Keratinocyte (primary cell): ENCODE measurements around the gene NYNRIN. TPM values are rescaled to one million over a fixed set of nuclear protein-coding genes. Genes with fewer than 3 reads are reported as not detected.

Source experiments
- DNase-seq: peaks from one replicate; pipeline ENCODE4 v3.0.0-alpha.2; 2011; ENCODE audit warnings: low read depth, missing footprints, low spot score
- FAIRE-seq: peaks from 2 replicates; lab custom pipeline; 2011; peaks lifted over from hg19 to GRCh38; lab: Jason Lieb, UNC
- H2AFZ ChIP-seq: 2 replicates; pipeline ENCODE4 v1.6.0; 2012; ENCODE audit warnings: low read length, control low read depth, inconsistent platforms; ENCODE audit not compliant: control insufficient read depth
- H3K27ac ChIP-seq: 2 replicates; pipeline ENCODE4 v1.5.1; 2011; ENCODE audit warnings: low read length; ENCODE audit not compliant: control insufficient read depth, insufficient read depth
- H3K27me3 ChIP-seq: 3 replicates; pipeline ENCODE4 v1.6.0; 2011; ENCODE audit warnings: low read length; ENCODE audit not compliant: control insufficient read depth, insufficient read depth; ENCODE audit errors: extremely low read depth
- H3K36me3 ChIP-seq, 2 experiments: 2 replicates in 1 of 2; 3 replicates in 1 of 2; pipeline ENCODE4 v1.5.1; 2011; ENCODE audit warnings: low read length in 2 of 2, mild to moderate bottlenecking in 1 of 2; ENCODE audit not compliant: control insufficient read depth in 2 of 2, insufficient read depth in 2 of 2; ENCODE audit errors: extremely low read depth in 1 of 2
- H3K4me1 ChIP-seq: 3 replicates; pipeline ENCODE4 v1.5.1; 2011; ENCODE audit warnings: low read length; ENCODE audit not compliant: control insufficient read depth, insufficient read depth; ENCODE audit errors: extremely low read depth
- H3K4me2 ChIP-seq: 3 replicates; pipeline ENCODE4 v1.6.0; 2011; ENCODE audit warnings: low read depth, low read length; ENCODE audit not compliant: control insufficient read depth, insufficient read depth; ENCODE audit errors: extremely low read depth
- H3K4me3 ChIP-seq, 3 experiments: fragments of 200-600 bp in 1 of 3; sonication (generic) in 1 of 3; 2 replicates in 2 of 3; 3 replicates in 1 of 3; pipeline ENCODE4 v1.5.1; 2011 to 2016; ENCODE audit warnings: low read length in 3 of 3, mild to moderate bottlenecking in 3 of 3, control low read depth in 2 of 3, inconsistent platforms in 1 of 3, low read depth in 1 of 3, mixed read lengths in 1 of 3, mixed run types in 1 of 3, moderate library complexity in 1 of 3; ENCODE audit not compliant: control insufficient read depth in 2 of 3, insufficient read depth in 2 of 3; ENCODE audit errors: extremely low read depth in 1 of 3
- H3K79me2 ChIP-seq: 2 replicates; pipeline ENCODE4 v1.6.0; 2012; ENCODE audit warnings: low read length; ENCODE audit not compliant: control insufficient read depth, insufficient read depth
- H3K9ac ChIP-seq: 3 replicates; pipeline ENCODE4 v1.6.0; 2011; ENCODE audit warnings: low read length; ENCODE audit not compliant: control insufficient read depth, insufficient read depth; ENCODE audit errors: extremely low read depth
- H3K9me1 ChIP-seq: 3 replicates; pipeline ENCODE4 v1.6.0; 2011; ENCODE audit warnings: low read length; ENCODE audit not compliant: control insufficient read depth, insufficient read depth; ENCODE audit errors: extremely low read depth
- H3K9me3 ChIP-seq: 2 replicates; pipeline ENCODE4 v1.5.1; 2012; ENCODE audit warnings: low read depth, low read length; ENCODE audit not compliant: control insufficient read depth
- H4K20me1 ChIP-seq: 3 replicates; pipeline ENCODE4 v1.6.0; 2011; ENCODE audit warnings: low read length; ENCODE audit not compliant: control insufficient read depth, insufficient read depth; ENCODE audit errors: extremely low read depth
- EZH2 ChIP-seq: IDR thresholded peaks from one replicate; pipeline ENCODE4 v1.6.1; 2012; ENCODE audit warnings: inconsistent platforms, mild to moderate bottlenecking, low read length, moderate library complexity
- dilution Hi-C: fragments of 300-500 bp; cut with MboI; formaldehyde crosslinking; loops from one replicate; pipeline ENCODE4 v1.7.0; 2020; ENCODE audit warnings: low sequenced_read_pairs; ENCODE audit not compliant: extremely low pct_ligation_motif_present
- polyA plus RNA-seq, 5 experiments: library from polyadenylated mRNA; depleted of rRNA in 3 of 5; stranded (reverse) in 3 of 5; stranded (forward) in 1 of 5; unstranded in 1 of 5; fragments of >200 nt; gene quantifications; 1 replicate in 1 of 5; 2 replicates in 3 of 5; 3 replicates in 1 of 5; pipeline versions ENCODE4 v1.2.1 to v1.2.3, GENCODE V29; 2011 to 2012; ENCODE audit warnings: missing spikeins in 2 of 5, low read depth in 1 of 5, low replicate concordance in 1 of 5
- TF ChIP-seq, protein P1 (sequence below), 3 experiments: IDR thresholded peaks in 1 of 3; conservative IDR thresholded peaks in 1 of 3; optimal IDR thresholded peaks in 1 of 3; 2 replicates in 2 of 3; 3 replicates in 1 of 3; pipeline versions ENCODE3 to v1.5.1; 2011; ENCODE audit warnings: low read length in 3 of 3, mild to moderate bottlenecking in 3 of 3, moderate library complexity in 2 of 3, control low read depth in 1 of 3, inconsistent platforms in 1 of 3; ENCODE audit not compliant: insufficient read depth in 2 of 3; ENCODE audit errors: extremely low read depth in 1 of 3

The NYNRIN gene
- polyA plus RNA-seq, 1 donor (not counting 4 experiments of a cell fraction or from before 2014, with no cell fraction given): 4.9 TPM

DNA sequence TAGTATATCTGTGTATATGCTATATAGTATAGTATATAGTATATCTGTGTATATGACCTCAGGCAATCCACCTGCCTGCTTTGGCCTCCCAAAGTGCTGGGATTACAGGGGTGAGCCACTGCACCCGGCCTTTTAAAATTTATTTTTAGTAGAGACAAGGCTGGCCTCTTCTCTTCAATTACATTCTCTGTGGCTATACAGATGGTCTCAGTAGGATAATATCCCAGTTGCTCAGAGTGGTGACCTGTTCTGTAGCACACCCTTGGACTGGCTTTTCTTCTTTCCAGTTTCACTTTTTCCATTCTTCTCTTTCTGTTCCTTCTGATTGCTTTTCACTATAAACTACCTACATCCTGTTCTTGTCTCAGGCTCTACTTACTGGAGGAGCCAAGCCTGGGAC lies 34.0 kb upstream of the NYNRIN start:
- no peaks in the 10 kb centered on the region for H3K9me3 ChIP-seq
- H3K27ac ChIP-seq: no peak overlapping the region
- no peaks in the 10 kb centered on the region for H3K9me1 ChIP-seq
- H3K27me3 ChIP-seq: no peaks in the 10 kb centered on the region
- H3K9ac ChIP-seq: no peak overlapping the region
- dilution Hi-C loops: no loop called here
- FAIRE-seq: no peak
- peaks cover 23% of the 10 kb centered on the region for H3K4me1 ChIP-seq
- H3K4me3 ChIP-seq: no peak overlapping the region
- no peaks in the 10 kb centered on the region for H3K79me2 ChIP-seq
- no peaks in the 10 kb centered on the region for H3K36me3 ChIP-seq
- H4K20me1 ChIP-seq: no peaks in the 10 kb centered on the region
- DNase-seq: no peak
- peak overlapping the region; percentile 36 for H2AFZ ChIP-seq
- H3K4me2 ChIP-seq: no peak overlapping the region
- TF ChIP-seq, protein P1, sequence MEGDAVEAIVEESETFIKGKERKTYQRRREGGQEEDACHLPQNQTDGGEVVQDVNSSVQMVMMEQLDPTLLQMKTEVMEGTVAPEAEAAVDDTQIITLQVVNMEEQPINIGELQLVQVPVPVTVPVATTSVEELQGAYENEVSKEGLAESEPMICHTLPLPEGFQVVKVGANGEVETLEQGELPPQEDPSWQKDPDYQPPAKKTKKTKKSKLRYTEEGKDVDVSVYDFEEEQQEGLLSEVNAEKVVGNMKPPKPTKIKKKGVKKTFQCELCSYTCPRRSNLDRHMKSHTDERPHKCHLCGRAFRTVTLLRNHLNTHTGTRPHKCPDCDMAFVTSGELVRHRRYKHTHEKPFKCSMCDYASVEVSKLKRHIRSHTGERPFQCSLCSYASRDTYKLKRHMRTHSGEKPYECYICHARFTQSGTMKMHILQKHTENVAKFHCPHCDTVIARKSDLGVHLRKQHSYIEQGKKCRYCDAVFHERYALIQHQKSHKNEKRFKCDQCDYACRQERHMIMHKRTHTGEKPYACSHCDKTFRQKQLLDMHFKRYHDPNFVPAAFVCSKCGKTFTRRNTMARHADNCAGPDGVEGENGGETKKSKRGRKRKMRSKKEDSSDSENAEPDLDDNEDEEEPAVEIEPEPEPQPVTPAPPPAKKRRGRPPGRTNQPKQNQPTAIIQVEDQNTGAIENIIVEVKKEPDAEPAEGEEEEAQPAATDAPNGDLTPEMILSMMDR (optimal IDR thresholded peaks at IDR 0.05 in 1 of 3, IDR thresholded peaks at IDR 0.05 in 1 of 3, conservative IDR thresholded peaks at IDR 0.05 in 1 of 3; ENCODE audit: extremely low read depth in 1 of 3, insufficient read depth in 2 of 3, low read length in 3 of 3): no peak
- TF ChIP-seq EZH2: no peak

DNA sequence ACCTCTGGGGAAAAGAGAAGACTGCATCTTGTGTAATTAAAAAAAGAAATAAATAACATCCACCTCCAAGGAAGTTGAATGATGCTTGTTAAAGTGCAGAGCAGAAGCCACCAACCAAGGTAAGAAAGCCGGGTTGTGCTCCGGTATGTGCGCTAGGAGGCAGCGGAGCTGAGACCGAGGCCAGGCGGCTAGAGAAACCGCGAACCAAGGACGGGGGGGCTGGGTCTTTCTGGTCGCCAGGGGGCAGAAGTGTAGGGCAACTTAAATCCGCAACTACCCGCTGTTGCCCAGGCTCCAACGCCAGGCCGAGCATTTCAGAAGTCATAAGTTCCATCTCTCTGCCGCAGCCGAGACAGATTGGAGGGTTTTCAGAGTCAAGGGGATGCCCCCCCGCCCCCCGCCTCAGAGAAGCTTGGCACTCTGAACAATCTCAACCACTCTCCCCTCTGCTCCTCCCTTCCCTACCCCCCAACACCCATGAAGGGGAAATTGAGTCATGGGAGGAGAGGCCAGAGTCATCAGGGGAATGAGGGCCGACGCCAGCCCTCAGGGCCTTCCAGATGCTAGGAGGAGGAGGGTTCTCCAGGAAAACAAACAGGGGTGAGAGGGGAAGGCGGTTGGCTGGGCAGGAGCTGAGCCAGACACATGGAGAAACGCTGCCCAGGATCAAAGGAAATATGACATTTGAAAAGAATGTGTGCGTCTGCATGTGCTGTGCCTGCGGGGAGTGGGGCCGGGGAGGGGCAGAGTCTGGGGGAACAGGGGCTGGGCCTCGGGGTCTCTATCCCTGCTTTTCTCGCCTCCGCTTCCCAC lies 33.0 kb upstream of the NYNRIN start:
- DNase-seq (peak; percentile 62), FAIRE-seq (peak; percentile 83)
- no peaks in the 10 kb centered on the region for H3K36me3 ChIP-seq
- no peaks in the 10 kb centered on the region for H3K9me1 ChIP-seq
- dilution Hi-C loops: no loop called here
- H3K9ac ChIP-seq: peak overlapping the region; percentile 71
- peaks cover 23% of the 10 kb centered on the region for H3K4me1 ChIP-seq
- no peaks in the 10 kb centered on the region for H3K9me3 ChIP-seq
- no peaks in the 10 kb centered on the region for H3K27me3 ChIP-seq
- H3K4me2 ChIP-seq: peak overlapping the region; percentile 85
- TF ChIP-seq, protein P1 (optimal IDR thresholded peaks at IDR 0.05 in 1 of 3, IDR thresholded peaks at IDR 0.05 in 1 of 3, conservative IDR thresholded peaks at IDR 0.05 in 1 of 3; ENCODE audit: extremely low read depth in 1 of 3, insufficient read depth in 2 of 3, low read length in 3 of 3): peak; percentile 90 to 95 (median 92)
- no peak for TF ChIP-seq EZH2
- H2AFZ ChIP-seq: peak overlapping the region; percentile 79
- peak overlapping the region; percentile 11 to 41 (median 35) for H3K4me3 ChIP-seq
- no peaks in the 10 kb centered on the region for H4K20me1 ChIP-seq
- H3K27ac ChIP-seq: peak overlapping the region; percentile 66
- no peaks in the 10 kb centered on the region for H3K79me2 ChIP-seq
